GM18858 (cell line): Measurements from ENCODE around the gene LHFPL2.

Experiments used
- ATAC-seq: cut with Tn5 transposase; IDR thresholded peaks from one replicate; pipeline ENCODE4 v1.9.1; 2021; ENCODE audit not compliant: unreplicated experiment

Gene LHFPL2

GRCh38 chr5:78505860-78506259 is 142.7 kb downstream of the LHFPL2 start:
- ATAC-seq: no peak

- no peak for ATAC-seq
Observed at GRCh38 chr5:78504704-78505677, 143.6 kb downstream of the LHFPL2 start.

GRCh38 chr5:78503958-78504653 is 144.5 kb downstream of the LHFPL2 start:
- no peak for ATAC-seq

- ATAC-seq: no peak
Observed at GRCh38 chr5:78501411-78502352, 146.9 kb downstream of the LHFPL2 start.

- no peak for ATAC-seq
Observed at GRCh38 chr5:78500871-78501270, 147.7 kb downstream of the LHFPL2 start.

- ATAC-seq: no peak
Observed at GRCh38 chr5:78500028-78500427, 148.5 kb downstream of the LHFPL2 start.

GRCh38 chr5:78499485-78499884 is 149.1 kb downstream of the LHFPL2 start:
- no peak for ATAC-seq

GRCh38 chr5:78497573-78498533 is 150.7 kb downstream of the LHFPL2 start:
- peak; percentile 56 for ATAC-seq

GRCh38 chr5:78496373-78496772 is 152.2 kb downstream of the LHFPL2 start:
- no peak for ATAC-seq

- ATAC-seq: no peak
Observed at GRCh38 chr5:78495800-78496199, 152.8 kb downstream of the LHFPL2 start.

GRCh38 chr5:78492650-78493049 is 155.9 kb downstream of the LHFPL2 start:
- ATAC-seq: no peak

GRCh38 chr5:78492224-78492623 is 156.3 kb downstream of the LHFPL2 start:
- no peak for ATAC-seq

GRCh38 chr5:78490709-78491485 is 157.7 kb downstream of the LHFPL2 start:
- no peak for ATAC-seq

- no peak for ATAC-seq
Observed at GRCh38 chr5:78487846-78488245, 160.7 kb downstream of the LHFPL2 start.

- ATAC-seq: no peak
Observed at GRCh38 chr5:78486218-78486617, 162.4 kb downstream of the LHFPL2 start.

- peak; percentile 73 for ATAC-seq
Observed at GRCh38 chr5:78483809-78484521, 164.6 kb downstream of the LHFPL2 start.

GRCh38 chr5:78482948-78483347 is 165.6 kb downstream of the LHFPL2 start:
- ATAC-seq: no peak

GRCh38 chr5:78476795-78477194 is 171.8 kb downstream of the LHFPL2 start:
- ATAC-seq: no peak
